H9 (cell line): ENCODE results near the gene DCDC1. TPM values are rescaled to one million over a fixed set of nuclear protein-coding genes. Genes with fewer than 3 reads are reported as not detected.

ENCODE experiments used
- DNase-seq: peaks from one replicate; pipeline ENCODE4 v3.0.0-alpha.2; 2017
- H2AFZ ChIP-seq: one replicate; pipeline ENCODE4 v1.6.1; 2013; ENCODE audit warnings: mild to moderate bottlenecking, low read length, control low read depth, moderate library complexity
- H2AK5ac ChIP-seq: 2 replicates; pipeline ENCODE4 v1.6.1; 2013; ENCODE audit warnings: low read length, control low read depth, mixed read lengths; ENCODE audit not compliant: insufficient read length
- H2BK120ac ChIP-seq: one replicate; pipeline ENCODE4 v1.6.1; 2013; ENCODE audit warnings: low read depth, mild to moderate bottlenecking, low read length, control low read depth, inconsistent platforms; ENCODE audit not compliant: poor library complexity, severe bottlenecking
- H2BK12ac ChIP-seq: 2 replicates; pipeline ENCODE4 v1.6.1; 2013; ENCODE audit warnings: low read length, control low read depth, mixed read lengths, low read depth; ENCODE audit not compliant: insufficient read length
- H2BK15ac ChIP-seq: 2 replicates; pipeline ENCODE4 v1.6.1; 2013; ENCODE audit warnings: low read depth, low read length, control low read depth
- H2BK20ac ChIP-seq: one replicate; pipeline ENCODE4 v1.6.1; 2013; ENCODE audit warnings: low read depth, mild to moderate bottlenecking, low read length, control low read depth, inconsistent platforms; ENCODE audit not compliant: poor library complexity, severe bottlenecking
- H2BK5ac ChIP-seq: 2 replicates; pipeline ENCODE4 v1.6.1; 2013; ENCODE audit warnings: low read length, control low read depth, mixed read lengths; ENCODE audit not compliant: insufficient read length
- H3K14ac ChIP-seq: 2 replicates; pipeline ENCODE4 v1.6.1; 2013; ENCODE audit warnings: low read length, control low read depth; ENCODE audit not compliant: insufficient read depth
- H3K18ac ChIP-seq: 2 replicates; pipeline ENCODE4 v1.6.1; 2013; ENCODE audit warnings: low read depth, mild to moderate bottlenecking, mixed read lengths, low read length, control low read depth; ENCODE audit not compliant: insufficient read length
- H3K23ac ChIP-seq: 2 replicates; pipeline ENCODE4 v1.6.1; 2013; ENCODE audit warnings: low read length, control low read depth, mixed read lengths, low read depth; ENCODE audit not compliant: insufficient read length
- H3K23me2 ChIP-seq: 2 replicates; pipeline ENCODE4 v1.6.1; 2013; ENCODE audit warnings: low read depth, mild to moderate bottlenecking, mixed read lengths, low read length, control low read depth; ENCODE audit not compliant: insufficient read length, poor library complexity, severe bottlenecking
- H3K27ac ChIP-seq: 2 replicates; pipeline ENCODE4 v1.5.1; 2013; ENCODE audit warnings: low read length, control low read depth, mixed read lengths, low read depth; ENCODE audit not compliant: insufficient read length
- H3K27me3 ChIP-seq: 2 replicates; pipeline ENCODE4 v1.6.1; 2013; ENCODE audit warnings: low read length, control low read depth, inconsistent platforms; ENCODE audit not compliant: insufficient read depth
- H3K4ac ChIP-seq: 2 replicates; pipeline ENCODE4 v1.6.1; 2013; ENCODE audit warnings: low read depth, mild to moderate bottlenecking, control low read depth, inconsistent platforms, low read length, moderate library complexity
- H3K4me1 ChIP-seq: 2 replicates; pipeline ENCODE4 v1.6.1; 2013; ENCODE audit warnings: low read length, control low read depth, inconsistent platforms; ENCODE audit not compliant: insufficient read depth
- H3K4me2 ChIP-seq: 2 replicates; pipeline ENCODE4 v1.6.1; 2013; ENCODE audit warnings: low read length, control low read depth, mixed read lengths; ENCODE audit not compliant: insufficient read length, insufficient read depth
- H3K56ac ChIP-seq: 2 replicates; pipeline ENCODE4 v1.6.1; 2013; ENCODE audit warnings: low read depth, mild to moderate bottlenecking, mixed read lengths, low read length, control low read depth; ENCODE audit not compliant: insufficient read length
- H3K79me1 ChIP-seq: 2 replicates; pipeline ENCODE4 v1.6.1; 2013; ENCODE audit warnings: low read depth, mild to moderate bottlenecking, moderate library complexity, low read length, control low read depth, inconsistent platforms; ENCODE audit not compliant: insufficient read depth, poor library complexity, severe bottlenecking
- H3K79me2 ChIP-seq: 2 replicates; pipeline ENCODE4 v1.6.1; 2013; ENCODE audit warnings: low read length, control low read depth, inconsistent platforms; ENCODE audit not compliant: insufficient read depth
- H3K9ac ChIP-seq: 2 replicates; pipeline ENCODE4 v1.6.1; 2013; ENCODE audit warnings: low read length, control low read depth, mixed read lengths; ENCODE audit not compliant: insufficient read length; ENCODE audit errors: extremely low read depth
- H3K9me3 ChIP-seq: one replicate; pipeline ENCODE4 v1.6.1; 2013; ENCODE audit warnings: low read depth, low read length, inconsistent platforms; ENCODE audit not compliant: control insufficient read depth
- H3T11ph ChIP-seq: one replicate; pipeline ENCODE4 v1.6.1; 2013; ENCODE audit warnings: mild to moderate bottlenecking, low read length, control low read depth, inconsistent platforms
- H4K20me1 ChIP-seq: one replicate; pipeline ENCODE4 v1.6.1; 2013; ENCODE audit not compliant: control insufficient read depth, insufficient read length, insufficient read depth
- H4K5ac ChIP-seq: 2 replicates; pipeline ENCODE4 v1.6.1; 2013; ENCODE audit warnings: low read depth, mild to moderate bottlenecking, mixed read lengths, low read length, control low read depth; ENCODE audit not compliant: insufficient read length
- H4K8ac ChIP-seq: replicated peaks from 2 replicates; pipeline ENCODE4 v1.6.1; 2013; ENCODE audit warnings: low read length, control low read depth, mixed read lengths, low read depth; ENCODE audit not compliant: insufficient read length
- H4K91ac ChIP-seq: 2 replicates; pipeline ENCODE4 v1.6.1; 2013; ENCODE audit warnings: low read depth, mild to moderate bottlenecking, moderate library complexity, mixed read lengths, low read length, control low read depth; ENCODE audit not compliant: insufficient read length
- H3K27ac Mint-ChIP-seq, 3 experiments: 2 replicates in 2 of 3; 3 replicates in 1 of 3; pipeline ENCODE4 v1.8.0; 2020 to 2021; ENCODE audit warnings: mixed read lengths in 3 of 3, mild to moderate bottlenecking in 1 of 3, moderate library complexity in 1 of 3
- H3K27me3 Mint-ChIP-seq: 2 replicates; pipeline ENCODE4 v1.8.0; 2021; ENCODE audit warnings: low read depth, mild to moderate bottlenecking, moderate library complexity, mixed read lengths
- H3K36me3 Mint-ChIP-seq, 3 experiments: 2 replicates in 2 of 3; 3 replicates in 1 of 3; pipeline ENCODE4 v1.8.0; 2020 to 2021; ENCODE audit warnings: low read depth in 3 of 3, mixed read lengths in 3 of 3; ENCODE audit not compliant: insufficient read depth in 1 of 3
- H3K4me1 Mint-ChIP-seq, 2 experiments: 2 replicates each; pipeline ENCODE4 v1.8.0; 2020; ENCODE audit warnings: mixed read lengths in 2 of 2
- H3K4me3 Mint-ChIP-seq, 2 experiments: 2 replicates in 1 of 2; 3 replicates in 1 of 2; pipeline ENCODE4 v1.8.0; 2020 to 2021; ENCODE audit warnings: mild to moderate bottlenecking in 2 of 2, mixed read lengths in 2 of 2, moderate library complexity in 1 of 2
- H3K9me3 Mint-ChIP-seq, 2 experiments: 2 replicates in 1 of 2; 3 replicates in 1 of 2; pipeline ENCODE4 v1.8.0; 2020; ENCODE audit warnings: mild to moderate bottlenecking in 2 of 2, mixed read lengths in 2 of 2, moderate library complexity in 1 of 2
- WGBS: extraction: QIAGEN DNeasy Blood & Tissue Kit; methylation state at CpG from one replicate; pipeline ENCODE4 v1.1.7; 2013; ENCODE audit warnings: missing lambda C conversion rate, low lambda C conversion rate, mixed read lengths; ENCODE audit not compliant: insufficient read length; ENCODE audit errors: extremely low coverage; 5-methylcytosine and 5-hydroxymethylcytosine counted together
- total RNA-seq: library from RNA; stranded (reverse); gene quantifications from 2 replicates; pipeline ENCODE4 v1.2.1, GENCODE V29; 2021
- TF ChIP-seq, protein P1 (sequence below): fragments of 200-600 bp; sonication (generic); conservative IDR thresholded peaks from 3 replicates; pipeline ENCODE4 v1.8.0; 2021; ENCODE audit warnings: antibody characterized with exemption, mild to moderate bottlenecking

DCDC1 gene
- total RNA-seq, 1 experiment from 2014 or later: 0.09 TPM

DNA sequence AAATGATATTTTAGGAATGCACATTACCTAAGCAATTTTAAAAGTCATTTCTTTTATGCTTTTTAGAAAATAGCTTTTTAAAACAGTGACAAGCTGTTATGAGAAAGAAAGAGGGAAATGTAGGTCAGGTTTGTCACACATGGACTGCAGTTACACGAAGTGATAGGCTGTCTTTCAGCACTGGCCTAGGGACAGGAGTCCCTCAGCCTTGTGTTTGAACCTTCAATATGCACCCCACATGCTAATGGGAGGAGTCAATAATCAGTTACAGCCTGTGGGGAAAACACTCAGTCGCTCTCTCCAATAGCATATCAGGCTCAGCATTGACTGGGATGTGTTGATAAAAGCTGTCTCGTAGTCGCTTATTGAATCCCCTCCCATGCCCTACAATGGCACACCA is 45.9 kb upstream of the DCDC1 start:
- H3T11ph ChIP-seq: no peak overlapping the region
- no peak overlapping the region for H4K91ac ChIP-seq
- H4K8ac ChIP-seq: no peak overlapping the region
- DNase-seq: no peak
- H3K9me3 ChIP-seq: no peaks in the 10 kb centered on the region
- Mint-ChIP-seq H3K27me3 (no peaks in the 10 kb centered on the region), H3K27ac (0 out of 7 replicates have a peak overlapping the region, but pooled peaks of 1 of the 3 experiments have one; percentile 20), H3K4me1 (peaks cover 45 to 57% of the 10 kb centered on the region in 2 experiments), H3K4me3 (no peak overlapping the region), H3K36me3 (peaks cover 11 to 14% (median 13%) of the 10 kb centered on the region in 3 experiments), H3K9me3 (peaks cover 9 to 11% of the 10 kb centered on the region in 2 experiments)
- no peak overlapping the region for H3K27ac ChIP-seq
- H3K4ac ChIP-seq: no peak overlapping the region
- H2AFZ ChIP-seq: no peak overlapping the region
- H3K56ac ChIP-seq: no peak overlapping the region
- H3K4me1 ChIP-seq: peaks cover 5% of the 10 kb centered on the region
- no peak overlapping the region for H2BK15ac ChIP-seq
- H3K79me1 ChIP-seq: no peaks in the 10 kb centered on the region
- no peak overlapping the region for H4K5ac ChIP-seq
- H3K23me2 ChIP-seq: no peaks in the 10 kb centered on the region
- H3K79me2 ChIP-seq: no peaks in the 10 kb centered on the region
- H3K4me2 ChIP-seq: no peak overlapping the region
- H3K9ac ChIP-seq: no peak overlapping the region
- H2AK5ac ChIP-seq: no peak overlapping the region
- H3K27me3 ChIP-seq: no peaks in the 10 kb centered on the region
- no CpG with 5 or more reads among the region's 4 CpGs for WGBS
- H2BK12ac ChIP-seq: no peak overlapping the region
- H2BK5ac ChIP-seq: no peak overlapping the region
- no peak overlapping the region for H2BK120ac ChIP-seq
- H2BK20ac ChIP-seq: no peak overlapping the region
- H4K20me1 ChIP-seq: no peaks in the 10 kb centered on the region
- TF ChIP-seq, protein P1, sequence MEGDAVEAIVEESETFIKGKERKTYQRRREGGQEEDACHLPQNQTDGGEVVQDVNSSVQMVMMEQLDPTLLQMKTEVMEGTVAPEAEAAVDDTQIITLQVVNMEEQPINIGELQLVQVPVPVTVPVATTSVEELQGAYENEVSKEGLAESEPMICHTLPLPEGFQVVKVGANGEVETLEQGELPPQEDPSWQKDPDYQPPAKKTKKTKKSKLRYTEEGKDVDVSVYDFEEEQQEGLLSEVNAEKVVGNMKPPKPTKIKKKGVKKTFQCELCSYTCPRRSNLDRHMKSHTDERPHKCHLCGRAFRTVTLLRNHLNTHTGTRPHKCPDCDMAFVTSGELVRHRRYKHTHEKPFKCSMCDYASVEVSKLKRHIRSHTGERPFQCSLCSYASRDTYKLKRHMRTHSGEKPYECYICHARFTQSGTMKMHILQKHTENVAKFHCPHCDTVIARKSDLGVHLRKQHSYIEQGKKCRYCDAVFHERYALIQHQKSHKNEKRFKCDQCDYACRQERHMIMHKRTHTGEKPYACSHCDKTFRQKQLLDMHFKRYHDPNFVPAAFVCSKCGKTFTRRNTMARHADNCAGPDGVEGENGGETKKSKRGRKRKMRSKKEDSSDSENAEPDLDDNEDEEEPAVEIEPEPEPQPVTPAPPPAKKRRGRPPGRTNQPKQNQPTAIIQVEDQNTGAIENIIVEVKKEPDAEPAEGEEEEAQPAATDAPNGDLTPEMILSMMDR: no peak
- no peak overlapping the region for H3K23ac ChIP-seq
- no peak overlapping the region for H3K14ac ChIP-seq
- no peak overlapping the region for H3K18ac ChIP-seq
